Measurements from ENCODE around the gene TBCE. TPM values are rescaled to one million over a fixed set of nuclear protein-coding genes. Genes with fewer than 3 reads are reported as not detected.
A peak's percentile ranks its signal among the peaks of the same experiment; 100 is the strongest.

The TBCE gene
- total RNA-seq, 1 donor, result 22.8 TPM

DNA sequence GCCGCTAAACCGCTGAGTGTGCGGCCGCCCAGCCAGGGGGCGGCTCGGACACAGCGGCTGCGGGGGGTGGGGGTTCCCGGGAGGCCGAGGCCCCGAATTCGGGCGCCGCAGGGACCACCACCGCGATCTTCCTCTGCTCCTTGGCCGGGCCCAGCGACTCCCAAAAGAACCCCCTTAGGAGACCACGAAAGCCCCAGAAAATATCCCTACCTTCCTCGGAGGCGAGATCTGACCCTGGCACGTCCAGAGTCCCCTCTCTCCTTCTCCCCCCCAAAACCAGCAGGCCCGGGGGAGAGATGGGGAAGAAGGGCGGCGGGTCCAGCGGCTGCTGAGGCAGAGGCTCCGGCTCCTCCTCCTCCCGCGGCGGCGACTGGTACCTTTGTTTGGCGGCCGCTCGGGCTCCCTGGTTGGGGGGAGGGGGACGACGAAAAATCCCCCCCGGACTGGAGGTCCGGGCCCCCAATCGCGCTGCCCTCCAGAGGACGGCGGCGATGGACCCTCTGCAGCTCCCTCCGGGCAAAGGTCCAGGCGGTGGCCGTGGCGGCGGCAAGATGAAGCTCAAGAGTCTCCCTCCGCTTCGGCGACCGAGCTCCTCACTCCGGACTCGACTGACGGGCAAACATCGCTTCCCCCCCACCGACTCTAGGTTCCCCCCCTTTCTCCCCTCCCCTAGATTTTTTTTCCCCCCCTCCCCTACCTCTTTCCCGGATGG, 39.5 kb upstream of the TBCE start, which contains the start of gene ARID4B:
Gene ARID4B, minus strand, starts transcription at position 621 of the 712 bp plus-strand sequence. CDS start 1,260 bp downstream, outside the sequence.
- no peaks in the 10 kb centered on the region for H3K27me3 ChIP-seq (ENCODE audit: insufficient read depth, low read length)
- H3K79me2 ChIP-seq (ENCODE audit: insufficient read depth, low read length), result peaks cover 83% of the 10 kb centered on the region
- TF ChIP-seq, protein P1, sequence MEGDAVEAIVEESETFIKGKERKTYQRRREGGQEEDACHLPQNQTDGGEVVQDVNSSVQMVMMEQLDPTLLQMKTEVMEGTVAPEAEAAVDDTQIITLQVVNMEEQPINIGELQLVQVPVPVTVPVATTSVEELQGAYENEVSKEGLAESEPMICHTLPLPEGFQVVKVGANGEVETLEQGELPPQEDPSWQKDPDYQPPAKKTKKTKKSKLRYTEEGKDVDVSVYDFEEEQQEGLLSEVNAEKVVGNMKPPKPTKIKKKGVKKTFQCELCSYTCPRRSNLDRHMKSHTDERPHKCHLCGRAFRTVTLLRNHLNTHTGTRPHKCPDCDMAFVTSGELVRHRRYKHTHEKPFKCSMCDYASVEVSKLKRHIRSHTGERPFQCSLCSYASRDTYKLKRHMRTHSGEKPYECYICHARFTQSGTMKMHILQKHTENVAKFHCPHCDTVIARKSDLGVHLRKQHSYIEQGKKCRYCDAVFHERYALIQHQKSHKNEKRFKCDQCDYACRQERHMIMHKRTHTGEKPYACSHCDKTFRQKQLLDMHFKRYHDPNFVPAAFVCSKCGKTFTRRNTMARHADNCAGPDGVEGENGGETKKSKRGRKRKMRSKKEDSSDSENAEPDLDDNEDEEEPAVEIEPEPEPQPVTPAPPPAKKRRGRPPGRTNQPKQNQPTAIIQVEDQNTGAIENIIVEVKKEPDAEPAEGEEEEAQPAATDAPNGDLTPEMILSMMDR (IDR thresholded peaks at IDR 0.05; ENCODE audit: extremely low read depth, low read depth, low read length), result no peak
- peak within 1 kb of the TSS; percentile 95 for H2AFZ ChIP-seq (ENCODE audit: low read length)
- peaks cover 21% of the 10 kb centered on the region for H3K4me1 ChIP-seq (ENCODE audit: insufficient read depth, low read length)
- peak within 1 kb of the TSS; percentile 97 for H3K4me2 ChIP-seq (ENCODE audit: insufficient read depth, low read length)
- peak; percentile 99 for DNase-seq (ENCODE audit: insufficient read length, low spot score, missing footprints)
- H3K4me3 ChIP-seq (ENCODE audit: insufficient read depth, low read length), result peak within 1 kb of the TSS; percentile 90
- no peaks in the 10 kb centered on the region for H3K9me3 ChIP-seq (ENCODE audit: low read depth, low read length)
- H3K36me3 ChIP-seq (ENCODE audit: insufficient read depth, low read length), result no peaks in the 10 kb centered on the region
- peaks cover 46% of the 10 kb centered on the region for H4K20me1 ChIP-seq (ENCODE audit: insufficient read depth, low read length)
- peak within 1 kb of the TSS; percentile 90 for H3K27ac ChIP-seq (ENCODE audit: low read depth, low read length)

DNA sequence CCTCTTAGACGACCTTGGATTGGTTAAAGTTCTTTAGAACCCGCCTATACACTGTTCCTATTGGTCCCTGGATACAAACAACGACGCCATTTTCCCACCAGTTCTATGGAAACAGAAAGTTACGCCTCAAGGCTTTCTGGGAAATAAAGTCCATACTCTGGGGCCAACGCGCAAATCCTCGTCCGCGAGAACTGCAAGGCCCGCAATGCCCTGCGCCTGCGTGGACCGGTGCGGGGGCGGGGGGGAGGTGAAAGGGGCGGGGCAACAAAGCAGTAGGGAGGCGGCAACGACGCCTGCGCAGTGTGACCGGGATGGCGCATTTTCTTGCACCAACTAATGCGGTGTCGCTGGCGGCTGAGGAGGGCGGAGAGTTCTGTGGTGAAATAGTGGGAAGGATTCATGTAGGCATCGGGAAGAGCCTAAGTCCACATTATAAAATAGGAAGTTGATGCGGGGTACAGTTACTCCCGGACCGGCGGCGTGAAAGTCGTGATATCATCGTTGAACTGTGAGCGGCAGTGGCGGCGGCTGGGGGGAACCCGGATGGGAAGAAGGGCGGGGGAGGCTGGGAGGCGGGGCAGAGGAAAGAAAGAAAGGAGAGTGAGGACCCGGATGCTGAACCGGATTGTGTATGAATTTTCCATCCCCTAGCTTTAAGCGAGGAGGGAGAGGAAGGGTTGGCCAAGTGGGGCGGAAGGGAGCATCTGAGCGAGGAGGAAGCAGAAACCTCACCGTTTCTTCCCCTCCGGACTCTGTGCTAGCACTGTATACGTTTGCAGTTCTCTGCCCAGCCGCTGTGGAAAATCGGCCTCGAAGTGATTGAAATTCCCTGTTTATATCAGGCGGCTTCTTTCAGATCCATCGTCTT, 38.7 kb upstream of the TBCE start, which contains the start of gene GGPS1:
Gene GGPS1, plus strand, starts transcription at position 300 of the 868 bp plus-strand sequence. CDS start 6,695 bp downstream, outside the sequence.
- peak within 1 kb of the TSS; percentile 90 for H3K4me3 ChIP-seq (ENCODE audit: insufficient read depth, low read length)
- H3K27ac ChIP-seq (ENCODE audit: low read depth, low read length), result peak within 1 kb of the TSS; percentile 90
- peaks cover 21% of the 10 kb centered on the region for H3K4me1 ChIP-seq (ENCODE audit: insufficient read depth, low read length)
- peak within 1 kb of the TSS; percentile 95 for H2AFZ ChIP-seq (ENCODE audit: low read length)
- H4K20me1 ChIP-seq (ENCODE audit: insufficient read depth, low read length), result peaks cover 40% of the 10 kb centered on the region
- no peaks in the 10 kb centered on the region for H3K9me3 ChIP-seq (ENCODE audit: low read depth, low read length)
- DNase-seq (ENCODE audit: insufficient read length, low spot score, missing footprints), result peak; percentile 91
- H3K36me3 ChIP-seq (ENCODE audit: insufficient read depth, low read length), result no peaks in the 10 kb centered on the region
- peaks cover 83% of the 10 kb centered on the region for H3K79me2 ChIP-seq (ENCODE audit: insufficient read depth, low read length)
- no peaks in the 10 kb centered on the region for H3K27me3 ChIP-seq (ENCODE audit: insufficient read depth, low read length)
- TF ChIP-seq, protein P1 (IDR thresholded peaks at IDR 0.05; ENCODE audit: extremely low read depth, low read depth, low read length), result no peak
- peak within 1 kb of the TSS; percentile 97 for H3K4me2 ChIP-seq (ENCODE audit: insufficient read depth, low read length)

DNA sequence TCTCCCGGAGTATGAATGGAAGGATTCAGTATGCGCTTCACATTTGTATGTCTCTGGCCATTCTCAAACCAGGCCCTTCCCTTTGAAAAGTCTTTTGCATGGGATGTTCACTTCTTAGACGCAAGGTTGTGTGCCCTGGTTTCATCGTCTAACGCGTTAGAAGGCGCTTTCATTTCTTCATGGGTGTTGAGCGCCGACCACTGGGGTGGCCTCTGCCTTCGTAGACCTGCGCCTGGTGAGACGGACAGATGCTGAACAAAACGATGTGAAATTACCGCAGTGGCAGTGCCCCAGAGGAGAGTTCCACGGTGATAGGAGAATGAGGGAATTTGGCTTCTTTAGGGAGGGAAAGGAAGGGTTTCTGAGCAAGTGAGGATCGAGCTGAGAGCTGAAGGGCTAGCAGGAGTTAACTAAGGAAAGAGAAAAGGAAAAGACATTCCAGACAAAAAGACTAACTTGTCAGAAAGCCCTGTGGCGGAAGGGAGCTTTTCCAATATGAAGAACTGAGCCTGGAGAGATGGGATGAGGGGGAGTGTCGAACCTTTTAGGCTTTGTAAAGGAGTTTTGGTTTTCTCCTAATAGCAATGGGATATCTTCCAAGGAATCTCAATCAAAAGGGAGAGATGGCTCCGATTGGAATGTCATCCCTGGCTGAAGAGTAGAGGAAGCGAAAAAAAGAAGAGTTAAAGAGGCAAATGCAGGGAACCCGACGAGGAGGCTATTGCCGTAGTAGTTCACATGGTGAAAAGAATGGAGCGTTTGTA, 37.9 kb upstream of the TBCE start:
- TF ChIP-seq, protein P1 (IDR thresholded peaks at IDR 0.05; ENCODE audit: extremely low read depth, low read depth, low read length), result peak; percentile 28
- Histone ChIP-seq H2AFZ (ENCODE audit: low read length) (peak overlapping the region; percentile 92), H4K20me1 (ENCODE audit: insufficient read depth, low read length) (peaks cover 31% of the 10 kb centered on the region), H3K27ac (ENCODE audit: low read depth, low read length) (peak overlapping the region; percentile 90), H3K79me2 (ENCODE audit: insufficient read depth, low read length) (peaks cover 83% of the 10 kb centered on the region), H3K9me3 (ENCODE audit: low read depth, low read length) (no peaks in the 10 kb centered on the region), H3K4me2 (ENCODE audit: insufficient read depth, low read length) (peak overlapping the region; percentile 93), H3K27me3 (ENCODE audit: insufficient read depth, low read length) (no peaks in the 10 kb centered on the region), H3K4me3 (ENCODE audit: insufficient read depth, low read length) (peak overlapping the region; percentile 90), H3K4me1 (ENCODE audit: insufficient read depth, low read length) (peaks cover 21% of the 10 kb centered on the region), H3K36me3 (ENCODE audit: insufficient read depth, low read length) (no peaks in the 10 kb centered on the region)
- peak; percentile 50 for DNase-seq (ENCODE audit: insufficient read length, low spot score, missing footprints)

Data from osteoblast (primary cell).